HUES48 (cell line): ENCODE data around the gene ATP8B4.
"Not testable (repeated sequence)": the region's sequence is repeated elsewhere in the genome, so short reads cannot be mapped to it uniquely, and the experiment has no call there.

Experiments
- H3K27ac ChIP-seq: one replicate; pipeline ENCODE4 v1.7.0; 2013; ENCODE audit warnings: low read depth, low read length, inconsistent platforms
- H3K27me3 ChIP-seq: 2 replicates; pipeline ENCODE4 v1.6.1; 2013; ENCODE audit warnings: mild to moderate bottlenecking, low read length; ENCODE audit not compliant: control insufficient read depth, insufficient read depth
- H3K36me3 ChIP-seq: 2 replicates; pipeline ENCODE4 v1.6.1; 2013; ENCODE audit warnings: low read length; ENCODE audit not compliant: control insufficient read depth, insufficient read depth
- H3K4me1 ChIP-seq: 2 replicates; pipeline ENCODE4 v1.6.1; 2013; ENCODE audit warnings: mild to moderate bottlenecking, low read length; ENCODE audit not compliant: control insufficient read depth, insufficient read depth
- H3K4me3 ChIP-seq: 2 replicates; pipeline ENCODE4 v1.5.1; 2013; ENCODE audit warnings: mild to moderate bottlenecking, low read depth, low read length
- H3K9ac ChIP-seq: 2 replicates; pipeline ENCODE4 v1.6.1; 2013; ENCODE audit warnings: mild to moderate bottlenecking, low read depth, low read length, moderate library complexity
- H3K9me3 ChIP-seq: 2 replicates; pipeline ENCODE4 v1.6.1; 2013; ENCODE audit warnings: low read length; ENCODE audit not compliant: control insufficient read depth, insufficient read depth

Gene ATP8B4

DNA sequence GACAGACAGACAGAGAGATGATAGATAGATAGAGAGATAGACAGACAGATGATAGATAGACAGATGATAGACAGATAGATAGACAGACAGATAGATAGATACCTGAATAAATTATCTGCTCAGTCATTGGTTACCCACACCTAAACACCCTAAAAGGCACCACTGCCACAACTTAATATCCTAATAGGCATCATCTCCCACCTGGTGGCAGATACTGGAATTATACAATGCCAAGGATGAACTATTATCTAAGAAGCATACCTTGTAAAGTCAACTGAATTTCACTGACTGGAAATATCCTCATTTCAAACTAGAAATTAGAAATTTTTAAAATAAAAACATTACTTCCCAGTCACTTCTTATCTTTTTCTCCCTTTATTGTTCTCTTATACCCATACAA, 19.4 kb upstream of the ATP8B4 start:
- Histone ChIP-seq H3K9me3 (no peaks in the 10 kb centered on the region), H3K27ac (no peak overlapping the region), H3K9ac (no peak overlapping the region), H3K27me3 (no peaks in the 10 kb centered on the region), H3K36me3 (no peaks in the 10 kb centered on the region), H3K4me3 (no peak overlapping the region), H3K4me1 (no peaks in the 10 kb centered on the region; the same call in 1 of the 2 replicates)

DNA sequence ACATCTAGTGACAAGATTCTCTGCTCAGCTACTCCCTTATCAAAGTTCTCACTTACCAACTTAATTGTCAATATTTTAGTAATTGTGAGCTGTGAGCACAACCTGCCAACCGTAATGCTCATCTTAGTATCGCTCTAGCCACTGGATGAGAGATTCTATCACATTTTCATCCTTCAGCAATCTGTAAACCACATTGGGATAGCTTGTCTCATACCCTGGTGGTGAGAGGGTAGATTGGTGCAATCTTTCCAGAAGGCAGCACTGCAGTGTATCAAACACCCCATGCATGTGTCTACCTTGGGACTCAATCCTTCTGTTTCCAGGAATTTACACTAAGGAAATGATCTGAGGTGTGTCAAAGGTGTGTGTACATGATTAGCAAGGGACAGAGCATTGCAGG, 18.9 kb upstream of the ATP8B4 start:
- Histone ChIP-seq H3K36me3 (no peaks in the 10 kb centered on the region), H3K9me3 (no peaks in the 10 kb centered on the region), H3K27me3 (no peaks in the 10 kb centered on the region), H3K4me1 (no peaks in the 10 kb centered on the region; the same call in 1 of the 2 replicates), H3K27ac (no peak overlapping the region), H3K9ac (no peak overlapping the region), H3K4me3 (no peak overlapping the region)

DNA sequence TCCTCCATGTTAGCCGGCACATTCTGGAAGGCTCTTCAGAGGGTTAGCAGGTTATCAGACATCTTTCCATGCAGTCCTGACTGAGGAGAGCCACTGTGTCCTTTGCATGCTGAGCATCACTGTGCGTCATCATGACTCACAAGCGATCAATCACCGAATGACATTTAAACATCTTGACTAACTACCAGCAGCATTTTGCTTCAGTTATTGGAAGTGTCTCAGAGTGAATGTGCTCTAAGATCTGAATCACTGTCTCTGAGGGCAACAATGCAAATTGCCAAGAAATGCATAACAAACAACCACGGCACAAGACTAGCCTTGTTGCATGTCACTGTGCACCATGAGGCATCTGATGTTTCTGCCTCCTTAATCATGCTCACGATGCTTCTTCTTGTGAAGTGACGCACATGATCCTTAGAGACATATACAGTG, 18.3 kb upstream of the ATP8B4 start:
- Histone ChIP-seq H3K27ac (no peak overlapping the region), H3K4me3 (no peak overlapping the region), H3K27me3 (no peaks in the 10 kb centered on the region), H3K9me3 (no peaks in the 10 kb centered on the region), H3K4me1 (no peaks in the 10 kb centered on the region; the same call in 1 of the 2 replicates), H3K36me3 (no peaks in the 10 kb centered on the region), H3K9ac (no peak overlapping the region)

DNA sequence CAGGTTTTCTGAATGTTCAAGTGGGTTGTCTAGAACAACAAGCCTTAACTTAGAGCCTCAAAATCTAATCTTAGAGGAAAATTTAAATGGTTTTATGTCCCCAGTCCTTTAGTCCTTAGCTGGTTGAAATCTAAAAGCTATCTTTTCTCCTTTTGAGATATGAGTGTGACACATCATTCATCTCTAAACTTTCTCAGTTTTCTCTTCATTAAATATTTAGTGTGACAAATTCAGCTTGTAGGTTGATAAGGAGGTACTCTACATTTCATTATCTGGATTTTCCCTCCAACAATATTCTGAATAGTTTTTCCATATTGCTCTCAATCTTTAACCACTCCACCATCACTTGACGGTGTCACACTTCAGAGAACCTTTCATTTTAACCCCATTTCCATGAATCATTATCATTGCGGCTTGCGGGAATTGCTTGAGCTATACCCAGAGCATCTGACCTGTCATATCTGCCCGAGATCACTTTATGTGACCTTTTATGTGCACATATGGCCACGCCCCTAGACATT, 16.1 kb upstream of the ATP8B4 start:
- H3K4me3 ChIP-seq = no peak overlapping the region
- H3K9me3 ChIP-seq = no peaks in the 10 kb centered on the region
- H3K36me3 ChIP-seq = no peaks in the 10 kb centered on the region
- H3K27ac ChIP-seq = no peak overlapping the region
- no peaks in the 10 kb centered on the region; the same call in 1 of the 2 replicates for H3K4me1 ChIP-seq
- H3K27me3 ChIP-seq = no peaks in the 10 kb centered on the region
- H3K9ac ChIP-seq = no peak overlapping the region

DNA sequence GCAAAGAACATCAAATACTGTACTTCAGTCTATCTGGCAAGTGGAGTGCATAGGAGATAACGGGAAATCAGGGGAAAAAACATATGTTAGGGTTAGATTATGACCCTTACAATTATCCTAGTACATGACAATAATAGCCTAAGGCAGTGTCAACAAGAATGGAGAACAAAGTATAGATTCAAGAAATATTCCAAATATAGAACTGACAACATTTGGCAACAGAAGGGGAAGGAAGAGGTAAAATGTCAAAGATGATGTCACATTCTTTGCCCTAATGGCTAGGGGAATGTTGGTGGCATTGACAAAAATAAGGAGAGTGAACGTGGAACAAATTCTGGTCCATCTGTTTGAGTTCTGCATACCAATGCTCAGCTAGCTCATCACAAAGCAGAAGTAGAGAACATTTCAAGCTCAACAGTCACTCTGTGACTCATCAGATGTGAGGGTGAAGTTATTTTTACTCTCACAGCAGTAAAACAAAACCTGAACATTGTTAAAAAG, 15.5 kb upstream of the ATP8B4 start:
- Histone ChIP-seq H3K4me1 (no peaks in the 10 kb centered on the region; the same call in 1 of the 2 replicates), H3K9me3 (no peaks in the 10 kb centered on the region), H3K9ac (no peak overlapping the region), H3K36me3 (no peaks in the 10 kb centered on the region), H3K27ac (no peak overlapping the region), H3K27me3 (no peaks in the 10 kb centered on the region), H3K4me3 (no peak overlapping the region)

DNA sequence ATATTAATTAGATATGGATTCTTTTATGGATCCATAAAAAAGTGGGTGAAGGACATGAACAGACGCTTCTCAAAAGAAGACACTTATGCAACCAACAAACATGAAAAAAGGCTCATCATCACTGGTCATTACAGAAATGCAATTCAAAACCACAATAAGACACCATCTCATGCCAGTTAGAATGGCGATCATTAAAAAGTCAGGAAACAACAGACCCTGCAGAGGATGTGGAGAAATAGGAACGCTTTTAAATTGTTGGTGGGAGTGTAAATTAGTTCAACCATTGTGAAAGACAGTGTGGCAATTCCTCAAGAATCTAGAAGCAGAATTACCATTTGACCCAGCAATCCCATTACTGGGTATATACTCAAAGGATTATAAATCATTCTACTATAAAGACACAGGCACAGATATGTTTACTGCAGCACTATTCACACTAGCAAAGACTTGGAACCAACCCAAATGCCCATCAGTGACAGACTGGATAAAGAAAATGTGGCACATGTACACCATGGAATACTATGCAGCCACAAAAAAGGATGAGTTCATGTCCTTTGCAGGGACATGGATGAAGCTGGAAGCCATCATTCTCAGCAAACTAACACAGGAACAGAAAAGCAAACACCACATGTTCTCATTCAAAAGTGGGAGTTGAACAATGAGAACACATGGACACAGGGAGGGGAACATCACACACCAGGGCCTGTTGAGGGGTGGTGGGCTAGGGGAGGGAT, 13.4 kb upstream of the ATP8B4 start:
- H3K36me3 ChIP-seq, H3K4me1 ChIP-seq, H3K9me3 ChIP-seq, H3K4me3 ChIP-seq, H3K27ac ChIP-seq, H3K9ac ChIP-seq, H3K27me3 ChIP-seq: not testable (repeated sequence)

DNA sequence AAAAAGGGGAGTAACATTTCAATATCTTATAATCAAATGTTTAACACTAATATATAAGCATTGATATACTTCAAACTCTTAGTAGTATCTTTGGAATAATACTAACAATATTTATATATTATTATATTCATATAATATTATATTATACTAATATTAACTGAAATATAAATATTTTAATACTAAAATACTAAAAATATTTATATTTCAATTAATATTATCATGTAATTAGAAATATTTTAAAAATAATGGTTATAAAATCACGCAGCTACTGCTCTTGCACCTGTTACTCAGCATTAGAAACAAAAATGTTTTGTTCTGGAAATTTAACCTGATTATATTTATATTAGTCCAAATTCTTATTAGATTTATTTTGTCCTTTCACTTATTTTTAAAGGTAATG, 12.6 kb upstream of the ATP8B4 start:
- H3K4me3 ChIP-seq = no peak overlapping the region
- no peaks in the 10 kb centered on the region for H3K9me3 ChIP-seq
- no peaks in the 10 kb centered on the region for H3K36me3 ChIP-seq
- H3K4me1 ChIP-seq = no peaks in the 10 kb centered on the region
- H3K27ac ChIP-seq = no peak overlapping the region
- no peak overlapping the region for H3K9ac ChIP-seq
- no peaks in the 10 kb centered on the region for H3K27me3 ChIP-seq

DNA sequence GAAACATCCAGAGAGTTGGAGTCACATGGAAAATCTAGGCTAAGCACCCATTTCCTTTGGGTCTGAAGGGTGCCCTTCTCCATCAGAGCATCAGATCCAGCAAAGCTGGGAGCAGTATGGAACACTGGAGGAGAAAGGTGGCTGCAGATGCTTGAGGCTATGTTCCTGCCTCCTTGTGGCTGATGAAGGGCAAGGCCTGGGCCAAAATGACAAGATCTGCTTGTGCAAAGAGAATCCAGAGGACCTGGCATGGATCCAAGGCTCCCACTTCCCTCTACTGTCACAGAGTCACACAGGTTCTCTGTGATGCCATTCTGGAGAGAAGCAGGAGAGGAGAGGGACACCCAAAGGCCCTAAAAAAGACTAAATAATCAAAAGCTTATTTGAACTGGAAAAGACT, 9.2 kb upstream of the ATP8B4 start:
- H3K27me3 ChIP-seq = no peaks in the 10 kb centered on the region
- H3K27ac ChIP-seq = no peak overlapping the region
- H3K4me3 ChIP-seq = no peak overlapping the region
- no peaks in the 10 kb centered on the region for H3K9me3 ChIP-seq
- H3K4me1 ChIP-seq = peaks cover 9% of the 10 kb centered on the region
- H3K9ac ChIP-seq = no peak overlapping the region
- H3K36me3 ChIP-seq = no peaks in the 10 kb centered on the region

DNA sequence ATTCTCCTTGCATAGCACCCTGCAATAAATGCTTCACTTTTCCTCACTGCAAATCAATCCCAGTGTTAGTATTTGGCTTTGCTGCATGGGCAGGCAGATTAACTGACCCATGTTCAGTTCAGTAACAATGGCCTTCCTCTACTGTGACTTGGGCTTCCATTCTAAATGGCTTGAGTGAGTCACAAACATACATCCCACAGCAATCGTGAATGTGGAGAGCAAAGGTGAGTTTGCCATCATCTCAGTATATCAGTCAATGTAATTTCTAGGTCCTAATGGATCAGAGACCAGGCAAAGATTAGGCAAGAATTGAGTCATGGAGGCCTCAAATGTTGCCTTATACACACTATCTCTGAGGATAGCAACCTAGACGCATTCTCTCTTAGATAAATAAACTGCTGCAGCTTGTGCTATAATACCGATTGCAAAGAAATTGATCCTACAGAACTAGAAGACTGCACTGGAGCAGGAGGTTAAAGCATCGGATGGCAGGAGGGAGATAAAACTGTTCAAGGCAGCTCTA, 8.3 kb upstream of the ATP8B4 start:
- Histone ChIP-seq H3K4me3 (no peak overlapping the region), H3K9me3 (no peaks in the 10 kb centered on the region), H3K27ac (no peak overlapping the region), H3K9ac (no peak overlapping the region), H3K36me3 (no peaks in the 10 kb centered on the region), H3K27me3 (no peaks in the 10 kb centered on the region), H3K4me1 (peaks cover 9% of the 10 kb centered on the region)

DNA sequence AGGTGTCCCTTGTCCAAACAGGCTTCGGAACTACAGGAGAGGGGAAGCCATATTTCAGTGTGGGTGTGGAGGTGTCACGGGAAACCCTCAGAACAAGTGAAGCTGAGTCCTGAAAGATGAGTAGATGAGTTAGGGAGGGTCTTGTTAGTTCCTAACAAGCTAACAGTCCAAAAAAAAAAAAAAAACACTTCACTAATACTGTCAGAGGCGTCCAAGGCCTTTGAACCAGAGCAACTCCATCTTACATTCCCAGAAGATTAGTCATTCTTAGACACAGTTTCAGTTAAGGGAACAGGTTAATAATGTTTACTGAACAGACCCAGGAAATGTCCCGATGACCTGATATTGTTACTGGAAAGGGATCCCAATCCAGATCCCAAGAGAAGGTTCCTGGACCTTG, 7.0 kb upstream of the ATP8B4 start:
- Histone ChIP-seq H3K36me3 (no peaks in the 10 kb centered on the region), H3K27ac (no peak overlapping the region), H3K4me1 (peaks cover 9% of the 10 kb centered on the region), H3K27me3 (no peaks in the 10 kb centered on the region), H3K9ac (no peak overlapping the region), H3K9me3 (no peaks in the 10 kb centered on the region), H3K4me3 (no peak overlapping the region)

DNA sequence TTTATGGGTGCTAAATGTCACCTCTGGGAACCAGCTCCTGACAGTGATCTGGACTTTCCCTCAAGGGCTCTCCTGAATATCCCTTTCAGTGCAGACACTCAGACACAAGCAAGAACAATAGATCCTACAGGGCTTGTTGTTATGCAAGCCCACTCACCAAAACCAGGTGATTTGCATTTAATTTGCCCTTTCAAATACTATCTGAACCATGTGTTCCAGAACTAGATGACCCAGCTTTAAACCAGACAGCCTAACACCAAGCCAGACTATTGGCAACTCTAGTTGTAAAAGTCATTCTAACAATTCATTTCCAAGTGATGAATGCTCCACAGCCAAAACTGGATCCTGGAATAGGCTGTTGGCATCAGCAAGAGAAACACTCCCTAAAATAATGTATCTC, 5.6 kb upstream of the ATP8B4 start:
- Histone ChIP-seq H3K27ac (no peak overlapping the region), H3K9ac (no peak overlapping the region)

More for the DNA sequence above, 5.6 kb upstream of the ATP8B4 start:
- no peak overlapping the region for H3K4me3 ChIP-seq
- H3K36me3 ChIP-seq = no peaks in the 10 kb centered on the region
- no peaks in the 10 kb centered on the region for H3K9me3 ChIP-seq
- peaks cover 11% of the 10 kb centered on the region for H3K4me1 ChIP-seq
- H3K27me3 ChIP-seq = no peaks in the 10 kb centered on the region
